Thoracic aorta (tissue), 2 donors: ENCODE data around the gene CCL17. TPM values are rescaled to one million over a fixed set of nuclear protein-coding genes. Genes with fewer than 3 reads are reported as not detected.
"Not testable (repeated sequence)": the region's sequence is repeated elsewhere in the genome, so short reads cannot be mapped to it uniquely, and the experiment has no call there.

Experiments used
- ATAC-seq: fragments of 150-250 bp; one replicate; pipeline ENCODE4 v1.8.0; 2017; ENCODE audit warnings: low read depth; ENCODE audit not compliant: insufficient number of reproducible peaks, low FRiP score
- DNase-seq: peaks from one replicate; pipeline ENCODE4 v3.0.0-alpha.2; 2020; ENCODE audit warnings: low spot score
- H3K27ac ChIP-seq, 2 donors: fragments of 200-600 bp; sonication (generic); 1 replicate in 1 of 2; 2 replicates in 1 of 2; pipeline ENCODE4 v1.5.1; 2016; ENCODE audit warnings: mild to moderate bottlenecking in 2 of 2, moderate library complexity in 2 of 2
- H3K27me3 ChIP-seq: fragments of 200-600 bp; sonication (generic); replicated peaks from 2 replicates; pipeline ENCODE4 v1.6.0; 2016; ENCODE audit warnings: mild to moderate bottlenecking; ENCODE audit not compliant: insufficient read depth
- H3K36me3 ChIP-seq: fragments of 200-600 bp; sonication (generic); one replicate; pipeline ENCODE4 v1.5.1; 2016
- H3K4me1 ChIP-seq, 2 donors: fragments of 200-600 bp; sonication (generic); 1 replicate in 1 of 2; 2 replicates in 1 of 2; pipeline versions ENCODE4 v1.5.1 to v1.6.0; 2016; ENCODE audit warnings: low read depth in 2 of 2, mild to moderate bottlenecking in 1 of 2; ENCODE audit not compliant: control insufficient read depth in 1 of 2
- H3K4me3 ChIP-seq: fragments of 200-600 bp; sonication (generic); 2 replicates; pipeline ENCODE4 v1.5.1; 2016; ENCODE audit warnings: mild to moderate bottlenecking
- H3K9me3 ChIP-seq: fragments of 200-600 bp; sonication (generic); 2 replicates; pipeline ENCODE4 v1.5.1; 2016
- CTCF ChIP-seq: fragments of 200-600 bp; sonication (generic); IDR thresholded peaks from one replicate; pipeline ENCODE4 v1.5.1; 2019; ENCODE audit warnings: antibody characterized with exemption
- total RNA-seq, 2 donors: library from RNA; depleted of rRNA; stranded (reverse); fragments of >200 nt; gene quantifications; one replicate each; pipeline versions ENCODE4 v1.1.0 to v1.2.3, GENCODE V29; 2016

CCL17 gene
- total RNA-seq, 2 donors from 2014 or later = not detected

GRCh38 chr16:57374067-57374534 lies 30.5 kb upstream of the CCL17 start:
- no peak for TF ChIP-seq CTCF
- DNase-seq (peak; percentile 34), ATAC-seq (peak; percentile 44)
- peak overlapping the region; percentile 85 for H3K4me3 ChIP-seq
- H3K27ac ChIP-seq = peak overlapping the region; percentile 98
- H3K36me3 ChIP-seq = no peaks in the 10 kb centered on the region
- no peaks in the 10 kb centered on the region for H3K27me3 ChIP-seq
- H3K4me1 ChIP-seq = peaks cover 14 to 62% of the 10 kb centered on the region in 2 donors
- H3K9me3 ChIP-seq = no peaks in the 10 kb centered on the region

GRCh38 chr16:57374925-57375465 lies 29.6 kb upstream of the CCL17 start:
- ATAC-seq, H3K27me3 ChIP-seq, H3K36me3 ChIP-seq, DNase-seq, H3K9me3 ChIP-seq: not testable (repeated sequence)
- H3K27ac ChIP-seq = peak overlapping the region; percentile 98
- peaks cover 21 to 69% of the 10 kb centered on the region in 2 donors for H3K4me1 ChIP-seq
- peak overlapping the region; percentile 85 for H3K4me3 ChIP-seq

GRCh38 chr16:57376313-57376818 lies 28.2 kb upstream of the CCL17 start:
- Histone ChIP-seq H3K27me3 (no peaks in the 10 kb centered on the region), H3K4me1 (peaks cover 28 to 77% of the 10 kb centered on the region in 2 donors), H3K9me3 (no peaks in the 10 kb centered on the region), H3K4me3 (no peak overlapping the region), H3K36me3 (peaks cover 16% of the 10 kb centered on the region), H3K27ac (peak overlapping the region; percentile 98)
- ATAC-seq (no peak), DNase-seq (no peak)
- TF ChIP-seq CTCF = no peak

GRCh38 chr16:57377080-57377841 lies 27.3 kb upstream of the CCL17 start:
- Histone ChIP-seq H3K9me3 (no peaks in the 10 kb centered on the region), H3K4me3 (no peak overlapping the region), H3K27me3 (no peaks in the 10 kb centered on the region), H3K4me1 (peaks cover 21 to 79% of the 10 kb centered on the region in 2 donors), H3K36me3 (peaks cover 19% of the 10 kb centered on the region), H3K27ac (peak overlapping the region; percentile 44 to 98)
- no peak for TF ChIP-seq CTCF
- DNase-seq (no peak), ATAC-seq (no peak)

GRCh38 chr16:57379579-57379978 lies 25.0 kb upstream of the CCL17 start:
- H3K4me3 ChIP-seq = no peak overlapping the region
- peak overlapping the region; percentile 55 to 98 for H3K27ac ChIP-seq
- H3K4me1 ChIP-seq = peaks cover 32 to 90% of the 10 kb centered on the region in 2 donors
- no peaks in the 10 kb centered on the region for H3K27me3 ChIP-seq
- ATAC-seq (no peak), DNase-seq (no peak)
- peaks cover 31% of the 10 kb centered on the region for H3K36me3 ChIP-seq
- no peaks in the 10 kb centered on the region for H3K9me3 ChIP-seq
- TF ChIP-seq CTCF = no peak
